ENCODE results near the gene PTPRN2.

- TF ChIP-seq CTCF (conservative IDR thresholded peaks at IDR 0.05 in 1 of 2, IDR thresholded peaks at IDR 0.05 in 1 of 2; ENCODE audit: low read depth in 1 of 2, low read length in 2 of 2) (no peak), EZH2 (IDR thresholded peaks at IDR 0.05; ENCODE audit: low read length, missing control alignments) (no peak)
Measured at GRCh38 chr7:158191671-158192070, 396.0 kb downstream of the PTPRN2 start.

Measured in fibroblast of lung (primary cell).